ENCODE results near the gene LGALSL. TPM values are rescaled to one million over a fixed set of nuclear protein-coding genes. Genes with fewer than 3 reads are reported as not detected.

LGALSL gene
- total and polyA plus RNA-seq, 9 of the 15 experiments (the other 6 are each of a cell fraction or from before 2014, with no cell fraction given) = 0.04 to 0.29 (median 0.14) TPM; not detected in 3

GRCh38 chr2:64455545-64455944 is 1.6 kb downstream of the LGALSL start:
- ATAC-seq (no peak), DNase-seq (ENCODE audit: extremely low read depth in 1 of 4, low spot score in 3 of 4) (no peak), FAIRE-seq (no peak)
- Histone ChIP-seq H3K79me2 (ENCODE audit: control insufficient read depth, insufficient read depth, low read length) (no peaks in the 10 kb centered on the region), H3K27ac (ENCODE audit: extremely low read depth, low read depth, low read length) (no peak overlapping the region), H3K4me1 (replicated peaks in 1 of 2; ENCODE audit: control insufficient read depth in 2 of 2, insufficient read depth in 2 of 2, low read length in 2 of 2) (peaks cover 0 to 14% of the 10 kb centered on the region in 2 experiments; a peak in 2 of 5 replicates), H3K4me2 (ENCODE audit: insufficient read depth, low read length) (no peak overlapping the region), H3K9me3 (replicated peaks; ENCODE audit: control insufficient read depth, insufficient read depth, low read depth, low read length) (no peaks in the 10 kb centered on the region), H4K20me1 (replicated peaks; ENCODE audit: control insufficient read depth, insufficient read depth, low read length) (no peaks in the 10 kb centered on the region), H3K9ac (ENCODE audit: insufficient read depth in 1 of 2, low read depth in 2 of 2, low read length in 2 of 2) (no peak overlapping the region), H3K4me3 (no peak overlapping the region), H3K27me3 (ENCODE audit: control insufficient read depth in 2 of 2, insufficient read depth in 2 of 2, low read length in 2 of 2) (peaks cover 14 to 26% of the 10 kb centered on the region in 2 experiments), H3K36me3 (ENCODE audit: control insufficient read depth, insufficient read depth, low read length) (no peaks in the 10 kb centered on the region), H3K9me1 (ENCODE audit: control insufficient read depth, insufficient read depth, low read length) (no peaks in the 10 kb centered on the region), H2AFZ (ENCODE audit: low read depth, low read length) (no peak overlapping the region)
- 8% methylated on average over 2 of the region's 2 CpGs for WGBS (ENCODE audit: insufficient coverage, low coverage, missing lambda C conversion rate)
- ChIA-PET CTCF (ENCODE audit: low intra/inter-chr PET ratio) (no interaction called here), POLR2A (interaction anchor here (0.6 kb wide), 1 partner anchor 12 kb away, joined by 3 read pairs; no protein-coding TSS in a partner anchor)
- no TSS peak for BruUV-seq (replicated peaks)
- in situ Hi-C loops (cut with MboI) (no loop called here), intact Hi-C loops (cut with micrococcal nuclease) (no loop called here)
- TF ChIP-seq KDM5B (IDR thresholded peaks at IDR 0.05; ENCODE audit: insufficient replicate concordance, low read depth, low read length) (no peak), ZNF609 (CRISPR knock-in tag; IDR thresholded peaks at IDR 0.05; ENCODE audit: borderline replicate concordance) (no peak), ZC3H11A (IDR thresholded peaks at IDR 0.05; ENCODE audit: low read depth, low read length) (no peak), PRPF4 (IDR thresholded peaks at IDR 0.05; ENCODE audit: insufficient read depth, low read depth, low read length, poor library complexity, severe bottlenecking) (no peak), GMEB1 (CRISPR knock-in tag; IDR thresholded peaks at IDR 0.05) (no peak), ZBTB26 (CRISPR knock-in tag; IDR thresholded peaks at IDR 0.05) (no peak), NCOA2 (IDR thresholded peaks at IDR 0.05; ENCODE audit: partially characterized antibody in 2 of 2) (no peak), MNT (conservative IDR thresholded peaks at IDR 0.05) (no peak), CREM (IDR thresholded peaks at IDR 0.05; ENCODE audit: low read depth) (no peak), BRD9 (IDR thresholded peaks at IDR 0.05; ENCODE audit: low read depth, partially characterized antibody) (no peak), CBX2 (IDR thresholded peaks at IDR 0.05; ENCODE audit: insufficient read depth, low read length, poor library complexity, severe bottlenecking) (no peak)

All from K562 (cell line).